Right renal cortex interstitium (tissue), 3 donors: ENCODE measurements around the gene PRSS33. TPM values are rescaled to one million over a fixed set of nuclear protein-coding genes. Genes with fewer than 3 reads are reported as not detected.

ENCODE experiments used
- DNase-seq, 3 donors: peaks; one replicate each; pipeline ENCODE4 v3.0.0-alpha.2; 2013; ENCODE audit warnings: low read depth in 3 of 3, low spot score in 2 of 3
- polyA plus RNA-seq, 3 donors: library from polyadenylated mRNA; unstranded; fragments of 120-200 nt; gene quantifications; one replicate each; pipeline ENCODE4 v1.2.1, GENCODE V29; 2013; ENCODE audit not compliant: insufficient read length in 3 of 3

Gene PRSS33
- polyA plus RNA-seq, 3 donors, result 0.33 to 0.61 TPM; not detected in 1

DNA sequence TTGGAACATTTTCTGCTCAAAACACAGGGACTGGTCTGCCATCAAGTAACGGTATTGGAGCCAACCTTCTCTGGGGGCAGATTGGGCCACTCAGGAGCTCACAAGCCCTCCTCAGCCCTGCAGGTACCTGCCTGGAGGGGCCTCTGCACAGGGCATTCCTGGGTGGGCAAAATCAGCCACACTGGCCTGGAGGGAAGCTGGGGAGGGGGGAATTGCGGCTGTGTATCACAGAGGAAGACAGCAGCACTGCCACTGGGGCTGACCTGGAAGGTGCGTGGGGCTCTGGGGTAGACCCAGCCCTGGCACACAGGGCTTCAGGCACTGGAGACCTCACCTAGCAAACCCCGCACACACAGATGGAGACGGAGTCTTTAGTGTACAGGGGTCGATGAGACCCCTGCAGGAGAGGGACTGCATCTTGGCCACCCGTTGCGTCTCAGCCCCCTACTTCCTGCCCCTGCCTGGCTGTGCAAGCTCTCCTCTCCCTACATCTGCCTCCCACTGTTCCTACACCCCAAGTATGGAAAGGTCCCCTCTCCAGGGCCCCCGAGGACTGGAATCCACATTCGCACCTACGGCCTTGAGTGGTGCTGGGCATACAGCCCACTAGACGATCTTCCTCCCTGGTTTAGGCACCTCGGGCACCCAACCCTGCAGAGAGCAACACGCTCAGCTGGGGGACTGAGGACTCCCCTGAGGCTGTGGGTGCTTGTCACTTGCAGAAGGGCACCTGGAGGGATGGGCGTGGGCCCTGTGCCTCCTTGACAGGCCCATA lies 42.1 kb downstream of the PRSS33 start:
- DNase-seq, result no peak

GRCh38 chr16:2744711-2745110 lies 42.6 kb downstream of the PRSS33 start:
- DNase-seq, result no peak

DNA sequence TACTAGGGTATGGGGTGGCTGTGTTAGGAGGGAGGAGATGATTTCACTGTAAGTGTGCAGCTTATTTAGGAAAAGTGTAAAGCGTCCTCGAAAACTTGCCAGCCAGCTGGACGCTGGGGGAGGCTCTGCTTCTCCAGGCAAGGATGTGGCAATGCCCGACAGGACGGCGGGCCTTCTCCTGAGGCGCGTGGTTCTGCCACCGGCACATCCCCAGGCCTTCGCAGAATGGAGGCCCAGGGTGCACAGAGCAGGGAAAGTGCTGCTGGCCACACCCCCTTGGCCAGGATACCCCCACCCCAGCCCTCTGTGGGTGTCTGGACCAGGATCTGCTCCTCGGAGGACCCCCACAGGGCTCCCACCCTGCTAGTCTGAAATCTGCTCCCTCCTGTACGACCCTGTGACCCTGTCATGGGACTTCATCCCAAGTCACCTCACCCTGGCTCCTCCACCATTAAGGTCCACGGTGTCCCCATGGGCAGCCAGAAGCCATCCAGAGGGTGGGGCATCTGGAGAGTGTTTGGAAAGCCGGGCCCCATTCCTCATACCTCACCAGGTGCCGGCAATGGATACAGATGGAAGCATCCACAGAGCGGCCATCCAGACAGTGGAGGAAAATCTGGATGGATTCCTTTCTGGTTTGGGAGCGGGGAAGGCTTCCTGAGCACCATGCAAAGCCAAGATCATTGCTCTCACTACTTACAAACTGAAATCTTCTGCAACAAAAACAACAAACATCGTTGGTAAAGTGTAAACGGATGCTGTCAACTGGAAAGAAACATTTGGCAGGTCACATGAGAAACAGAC lies 44.2 kb downstream of the PRSS33 start:
- no peak for DNase-seq

DNA sequence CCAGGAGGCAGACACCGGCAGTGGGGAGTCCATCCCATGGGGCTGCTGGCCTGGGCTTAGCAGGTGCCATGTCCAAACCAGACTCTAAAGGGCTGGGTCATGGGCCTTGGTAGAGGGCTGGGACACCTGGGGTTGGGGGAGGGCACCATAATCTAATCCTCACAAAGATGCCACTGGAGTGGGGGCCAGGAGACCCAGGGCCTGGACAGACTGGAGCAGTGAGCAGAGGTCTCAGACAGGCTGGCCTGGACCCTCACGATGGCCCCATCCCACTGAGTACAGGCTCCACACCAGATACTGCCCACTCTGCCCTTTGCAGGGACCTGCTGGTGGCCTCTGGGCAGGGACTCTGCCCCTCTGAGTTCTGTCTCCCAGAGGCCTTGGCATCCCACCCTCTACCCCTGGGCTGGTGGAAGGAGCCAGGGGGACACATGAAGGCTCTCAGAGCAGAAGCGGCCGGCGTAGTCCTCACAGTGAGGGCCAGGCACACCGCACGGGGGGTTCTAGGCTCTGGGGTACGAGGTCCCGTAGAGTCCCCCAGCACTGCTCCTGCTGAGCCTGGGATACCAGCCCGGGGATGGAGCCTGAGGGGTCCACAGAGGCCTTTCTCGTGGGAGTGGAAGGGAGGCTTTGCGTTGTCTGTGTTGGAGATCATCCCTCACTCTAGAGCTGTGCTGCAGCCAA lies 44.9 kb downstream of the PRSS33 start:
- DNase-seq, result no peak

DNA sequence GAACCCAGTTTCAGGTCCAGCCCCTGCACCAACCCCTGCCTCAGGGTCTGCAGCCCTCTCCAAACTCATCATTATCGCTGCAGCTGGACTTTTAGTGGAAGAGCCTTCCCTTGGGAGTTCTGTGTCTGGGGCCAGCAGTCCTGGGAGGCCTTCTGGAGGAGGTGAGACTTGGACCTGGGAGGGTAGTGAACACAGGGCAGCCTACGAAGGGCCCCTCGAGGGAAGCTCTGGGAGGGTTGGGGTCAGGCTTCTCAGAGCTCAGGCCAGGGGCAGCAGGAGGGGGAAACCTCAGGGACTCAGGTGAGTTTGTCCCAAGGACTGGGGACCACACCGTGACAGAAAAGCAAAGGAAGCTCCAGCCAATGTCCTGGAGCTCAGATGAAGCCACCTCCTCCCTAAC lies 46.2 kb downstream of the PRSS33 start:
- no peak for DNase-seq

DNA sequence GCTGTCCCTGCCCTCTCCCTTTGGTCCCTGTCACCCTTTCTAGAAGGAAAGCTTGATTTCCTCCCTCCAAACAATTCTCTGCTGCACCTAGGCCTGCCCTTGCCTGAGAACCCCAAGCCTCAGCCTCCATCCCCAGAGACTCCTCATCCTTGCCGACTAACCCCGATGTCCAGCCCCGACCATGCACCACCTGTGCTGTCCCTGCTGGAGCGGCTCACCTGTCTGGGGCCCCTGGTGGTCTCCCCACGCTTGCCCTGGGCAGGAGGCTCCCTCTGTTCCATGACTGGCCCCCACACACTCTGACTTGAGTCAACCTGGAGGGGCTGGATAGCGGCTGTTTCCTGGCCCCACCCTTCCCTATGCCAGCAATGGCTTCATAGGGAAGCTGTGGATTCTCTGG lies 46.9 kb downstream of the PRSS33 start:
- DNase-seq, result no peak

DNA sequence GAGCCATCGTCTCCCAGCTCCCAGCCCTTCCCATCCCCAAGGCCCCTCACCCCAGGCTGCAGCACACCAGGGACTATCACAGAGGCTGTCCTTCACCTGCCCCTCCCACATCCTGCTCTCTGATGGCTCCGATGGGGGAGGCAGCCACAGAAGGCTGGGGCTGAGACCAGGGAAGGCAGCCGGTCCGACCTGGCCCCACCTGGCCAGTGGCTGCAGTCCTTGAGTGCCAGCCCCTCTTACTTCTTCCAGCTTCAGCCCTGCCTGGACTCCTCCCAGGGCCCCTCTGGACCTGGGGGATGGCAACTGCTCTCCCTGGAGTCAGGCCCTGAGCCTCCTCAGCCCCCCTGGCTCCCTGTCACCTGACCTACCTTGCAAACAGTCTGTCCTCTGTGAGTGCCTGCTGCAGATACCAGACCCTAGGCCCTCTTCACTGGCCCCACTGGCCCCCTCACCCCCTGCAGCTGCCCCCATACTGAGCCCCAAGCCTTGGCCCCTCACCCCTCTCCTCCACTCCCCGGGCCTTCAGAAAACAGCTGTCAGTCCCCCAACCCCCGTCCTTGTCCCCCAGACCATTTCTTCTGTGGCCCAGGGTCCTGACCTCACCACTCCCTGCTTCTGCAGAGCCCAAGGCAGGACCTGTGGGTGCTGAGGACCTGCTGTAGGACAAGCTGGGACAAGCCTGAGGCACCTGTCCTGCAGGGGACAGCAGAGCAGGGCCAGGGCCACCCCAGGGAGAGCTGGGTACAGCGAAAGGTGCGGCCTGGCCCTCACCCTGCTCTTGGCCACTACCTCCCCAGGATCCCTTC lies 47.5 kb downstream of the PRSS33 start:
- no peak for DNase-seq

DNA sequence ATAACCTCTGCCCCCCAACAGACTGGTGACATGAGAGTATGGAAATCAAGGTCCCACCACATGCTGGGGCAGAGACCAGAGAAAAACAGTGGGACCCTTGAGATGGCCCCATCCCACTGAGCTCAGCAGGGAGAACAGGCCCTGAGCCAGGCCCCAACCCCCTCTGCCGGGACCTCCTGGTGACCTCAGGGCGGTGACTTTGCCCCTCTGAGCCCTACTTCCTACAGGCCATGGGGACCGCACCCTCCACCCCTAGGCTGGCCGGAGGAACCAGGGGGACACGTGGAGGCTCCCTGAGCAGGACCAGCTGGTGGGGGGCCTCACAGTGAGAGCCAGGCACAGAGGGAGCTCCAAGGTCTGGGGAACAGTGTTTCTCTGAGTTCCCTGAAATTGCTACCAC lies 48.7 kb downstream of the PRSS33 start:
- DNase-seq, result no peak

- DNase-seq, result no peak
Observed at GRCh38 chr16:2737895-2738418, 49.4 kb downstream of the PRSS33 start.

- no peak for DNase-seq
Observed at GRCh38 chr16:2737238-2737605, 50.1 kb downstream of the PRSS33 start.

DNA sequence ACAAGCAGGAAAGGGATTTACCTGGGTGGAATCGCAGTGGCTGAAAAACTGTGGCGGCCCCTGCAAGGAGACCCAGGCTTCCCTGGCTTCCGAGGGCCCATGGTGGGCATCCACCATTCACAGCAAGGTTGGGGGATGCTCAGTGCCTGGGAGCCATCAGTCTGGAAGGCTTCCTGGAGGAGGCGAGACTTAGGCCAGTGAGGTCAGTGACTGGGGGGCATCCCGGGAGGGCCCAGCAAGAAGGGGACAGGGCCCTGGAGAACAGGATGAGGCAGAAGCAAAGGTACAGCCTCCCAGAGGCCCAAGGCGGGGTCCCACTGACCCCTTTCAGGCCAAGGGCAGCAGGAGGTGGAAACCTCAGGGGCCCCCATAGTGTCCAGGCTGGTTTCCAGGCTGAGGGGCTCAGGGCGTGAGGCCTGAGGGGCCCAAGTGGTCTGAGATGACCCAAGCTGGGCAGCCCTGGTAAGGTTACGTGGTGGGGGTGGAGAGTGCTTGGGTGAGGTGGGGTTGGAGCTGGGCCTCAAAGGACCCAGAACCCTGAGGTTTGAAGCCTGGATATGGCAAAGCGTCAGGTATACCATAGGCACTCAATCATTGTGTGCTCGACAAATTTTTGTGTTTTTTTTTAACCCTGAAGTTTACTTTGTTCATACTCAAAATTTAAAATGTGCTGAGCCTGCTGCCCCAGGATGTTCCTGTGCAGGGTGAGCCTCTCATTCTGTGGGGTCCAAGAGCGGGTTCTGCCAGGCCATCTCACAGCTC lies 50.7 kb downstream of the PRSS33 start:
- DNase-seq, result no peak

GRCh38 chr16:2734844-2735515 lies 52.4 kb downstream of the PRSS33 start:
- DNase-seq, result no peak

Other genes with a start within 250 kb of the PRSS33 start
- 10 to 100 TPM; 49.6 to 60.8 (median 51.2) TPM for gene PDPK1, start 249.5 kb downstream of the PRSS33 start, polyA plus RNA-seq
- 10 to 100 TPM; 23.7 to 25.6 (median 24.2) TPM for gene KCTD5, start 105.0 kb downstream of the PRSS33 start, polyA plus RNA-seq
- gene PRSS27, start 67.3 kb downstream of the PRSS33 start, polyA plus RNA-seq, result 1 to 10 TPM; 1.2 to 1.7 (median 1.2) TPM
- 100 to 1,000 TPM; 383 to 548 (median 392) TPM for gene SRRM2, start 34.9 kb downstream of the PRSS33 start, polyA plus RNA-seq
- gene ELOB, start 10.3 kb downstream of the PRSS33 start, polyA plus RNA-seq, result 100 to 1,000 TPM; 199 to 241 (median 210) TPM
- not detected for gene PRSS41, start 10.9 kb upstream of the PRSS33 start, polyA plus RNA-seq
- under 1 TPM in 2 of 3 donors, not detected in 1; 0.19 to 0.43 TPM for gene PRSS21, start 29.7 kb upstream of the PRSS33 start, polyA plus RNA-seq
- under 1 TPM; 0.31 to 0.60 (median 0.32) TPM for gene ZG16B, start 42.7 kb upstream of the PRSS33 start, polyA plus RNA-seq
- 1 to 10 TPM; 6.8 to 7.4 (median 7.0) TPM for gene PRSS22, start 70.6 kb upstream of the PRSS33 start, polyA plus RNA-seq
- 10 to 100 TPM; 18.8 to 20.7 (median 19.4) TPM for gene FLYWCH2, start 95.7 kb upstream of the PRSS33 start, polyA plus RNA-seq
- gene FLYWCH1, start 124.4 kb upstream of the PRSS33 start, polyA plus RNA-seq, result 10 to 100 TPM; 13.1 to 16.3 (median 14.6) TPM
- 1 to 10 TPM in 2 of 3 donors, under 1 TPM in 1; 1.00 to 1.4 (median 1.1) TPM for gene KREMEN2, start 176.7 kb upstream of the PRSS33 start, polyA plus RNA-seq
- 1 to 10 TPM; 7.5 to 8.5 (median 8.1) TPM for gene PAQR4, start 181.8 kb upstream of the PRSS33 start, polyA plus RNA-seq
- 10 to 100 TPM; 11.3 to 12.5 (median 11.4) TPM for gene PKMYT1, start 192.9 kb upstream of the PRSS33 start, polyA plus RNA-seq
- gene CLDN9, start 225.4 kb upstream of the PRSS33 start, polyA plus RNA-seq, result 1 to 10 TPM; 2.0 to 2.8 (median 2.5) TPM
- gene CLDN6, start 230.6 kb upstream of the PRSS33 start, polyA plus RNA-seq, result 10 to 100 TPM; 25.8 to 38.1 (median 31.0) TPM
- 10 to 100 TPM in 2 of 3 donors, 1 to 10 TPM in 1; 8.9 to 12.9 (median 11.9) TPM for gene TNFRSF12A, start 232.8 kb upstream of the PRSS33 start, polyA plus RNA-seq
- 10 to 100 TPM; 50.7 to 66.1 (median 57.1) TPM for gene HCFC1R1, start 236.4 kb upstream of the PRSS33 start, polyA plus RNA-seq
- gene THOC6, start 236.5 kb upstream of the PRSS33 start, polyA plus RNA-seq, result 10 to 100 TPM; 27.9 to 33.3 (median 29.9) TPM
- gene BICDL2, start 249.4 kb upstream of the PRSS33 start, polyA plus RNA-seq, result 1 to 10 TPM; 1.1 to 2.2 (median 1.5) TPM